ENCODE results near the gene CUL2.
"Not testable (repeated sequence)": the region's sequence is repeated elsewhere in the genome, so short reads cannot be mapped to it uniquely, and the experiment has no call there.

CUL2 gene

DNA sequence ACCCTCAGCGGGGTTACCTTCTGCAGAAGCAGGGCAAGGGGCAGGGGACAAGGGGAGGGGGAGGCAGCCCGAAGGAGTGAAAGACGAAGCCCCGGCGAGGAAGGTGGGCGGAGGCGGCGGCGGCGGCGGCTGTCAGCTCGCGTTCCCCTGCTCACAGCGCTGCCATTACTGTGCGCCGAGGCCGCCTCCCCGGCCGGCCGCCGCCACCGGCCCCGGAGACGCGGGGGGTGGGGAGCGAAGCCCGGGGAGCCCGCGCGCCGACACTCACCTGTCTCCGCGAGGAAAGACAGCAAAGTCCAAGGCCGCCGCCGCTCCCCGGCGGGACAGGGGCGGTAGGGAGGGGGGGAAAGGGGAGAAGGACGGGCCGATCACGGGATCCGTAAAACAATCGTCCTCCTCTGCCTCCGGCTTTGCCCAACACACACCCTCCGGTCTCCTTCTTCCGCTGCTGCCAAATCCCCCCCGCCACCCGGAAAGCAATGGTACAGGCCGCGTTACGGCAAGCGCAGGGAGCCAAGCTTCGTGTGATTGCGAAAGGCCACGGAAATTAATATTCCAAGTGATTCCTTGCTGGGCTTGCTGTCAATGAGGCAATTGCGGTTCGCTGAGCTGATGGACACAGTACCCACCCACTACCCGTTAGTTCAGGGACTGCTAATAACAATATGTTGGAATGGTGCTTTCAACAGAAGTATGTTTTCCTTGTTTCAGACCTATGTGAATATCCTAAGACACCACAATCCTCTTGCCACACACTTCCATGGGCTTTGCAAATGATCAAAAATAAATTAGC lies at the start of gene CUL2:
CUL2 (minus strand) TSS at position 180 of the 793 bp plus-strand sequence. CDS start 19,024 bp downstream, outside the sequence.
- DNase-seq (ENCODE audit: low read depth, low spot score): peak; percentile 98

GRCh38 chr10:35136263-35136815 lies 46.2 kb upstream of the CUL2 start:
- no peak for DNase-seq (ENCODE audit: low read depth, low spot score)

DNA sequence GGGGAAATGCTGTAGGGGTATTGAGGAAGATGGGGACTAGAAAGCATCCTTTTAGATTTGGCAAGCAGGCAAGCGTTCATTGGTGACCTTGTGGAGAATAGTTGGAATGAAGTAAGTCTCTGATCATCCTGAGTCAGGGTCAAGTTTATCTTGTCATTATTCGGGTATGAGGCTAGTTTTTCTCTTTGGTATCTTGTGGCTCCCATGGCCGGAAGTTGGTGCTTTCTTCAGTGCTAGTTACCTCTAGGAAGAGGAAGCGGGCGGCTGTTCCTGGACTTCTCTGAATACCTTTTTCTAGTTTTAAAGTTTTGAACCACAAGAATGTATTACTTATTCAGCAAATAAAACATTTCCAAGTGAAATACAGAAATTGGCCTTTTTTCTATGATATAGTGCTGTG lies 45.7 kb upstream of the CUL2 start:
- no peak for DNase-seq (ENCODE audit: low read depth, low spot score)

- DNase-seq (ENCODE audit: low read depth, low spot score): no peak
Measured at GRCh38 chr10:35133586-35133985, 43.4 kb upstream of the CUL2 start.

- no peak for DNase-seq (ENCODE audit: low read depth, low spot score)
Measured at GRCh38 chr10:35132727-35133126, 42.6 kb upstream of the CUL2 start.

DNA sequence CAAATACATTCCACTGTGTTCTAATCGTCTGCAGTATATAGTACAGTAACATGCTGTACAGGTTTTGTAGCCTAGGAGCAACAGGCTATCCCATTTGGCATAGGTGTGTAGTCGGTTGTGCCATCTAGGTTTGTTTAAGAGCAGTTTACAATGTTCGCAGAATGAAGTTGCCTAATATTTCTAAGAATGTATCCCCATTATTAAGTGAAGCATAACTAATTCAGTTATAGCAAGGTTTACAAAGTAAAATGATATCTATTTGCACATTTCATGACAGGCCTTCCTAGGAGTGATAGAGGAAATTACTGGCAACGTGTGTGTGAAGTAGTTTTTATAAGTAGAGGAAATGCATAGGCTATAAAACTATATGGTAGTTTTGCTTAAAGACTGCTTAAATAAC lies 40.5 kb upstream of the CUL2 start:
- no peak for DNase-seq (ENCODE audit: low read depth, low spot score)

DNA sequence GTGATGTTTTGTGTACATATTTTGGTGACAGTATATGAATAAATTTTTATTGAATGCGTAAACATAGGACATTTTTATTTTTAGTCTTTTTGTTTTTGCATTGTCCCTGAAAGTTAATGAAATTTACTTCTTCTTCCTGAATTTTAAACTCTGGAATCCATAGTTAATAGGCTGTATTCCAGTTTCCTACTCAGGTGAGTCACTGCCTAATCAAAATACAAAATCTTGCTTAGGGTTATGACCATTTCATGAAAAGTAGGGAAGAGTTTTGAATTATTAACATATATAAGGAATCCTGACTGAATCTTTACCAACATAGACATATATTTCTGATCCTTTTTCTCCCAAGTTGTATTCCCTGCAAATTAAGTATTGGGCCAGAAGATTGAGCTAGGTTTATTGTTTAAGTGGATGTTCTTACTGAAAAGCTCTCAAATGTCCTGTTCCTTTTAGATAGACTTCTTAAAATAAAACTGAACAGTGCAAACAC lies 39.1 kb upstream of the CUL2 start:
- DNase-seq (ENCODE audit: low read depth, low spot score): no peak

DNA sequence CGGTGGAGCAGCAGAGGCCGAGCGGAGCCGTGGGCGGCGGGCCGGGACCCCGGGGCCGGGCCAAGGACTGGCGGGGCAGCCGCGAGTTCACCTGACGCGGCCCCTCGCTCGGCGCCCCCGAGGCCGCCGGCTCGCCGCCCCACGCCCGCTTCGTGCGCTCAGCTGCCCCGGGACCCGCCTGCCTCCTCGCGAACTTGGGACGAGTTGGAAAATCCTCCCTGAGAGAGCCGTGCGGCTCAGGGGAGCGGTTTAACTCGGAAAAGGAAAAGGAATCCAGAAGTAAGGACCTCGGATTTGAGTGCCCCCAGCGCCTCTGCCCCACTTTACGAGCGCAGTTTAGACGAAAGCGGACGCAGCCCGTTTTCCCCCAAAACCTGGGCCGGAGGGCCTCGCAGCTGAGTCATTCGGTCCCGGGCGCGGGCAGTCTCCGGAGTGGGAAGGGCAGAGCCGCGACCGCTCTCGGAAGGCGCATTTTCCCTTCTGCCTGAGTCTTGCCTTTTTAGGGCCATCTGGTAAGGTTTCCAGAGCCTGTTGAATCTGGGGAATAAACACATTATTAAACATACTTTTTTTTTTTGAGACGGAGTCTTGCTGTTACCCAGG lies 37.2 kb upstream of the CUL2 start:
- peak; percentile 82 for DNase-seq (ENCODE audit: low read depth, low spot score)

DNA sequence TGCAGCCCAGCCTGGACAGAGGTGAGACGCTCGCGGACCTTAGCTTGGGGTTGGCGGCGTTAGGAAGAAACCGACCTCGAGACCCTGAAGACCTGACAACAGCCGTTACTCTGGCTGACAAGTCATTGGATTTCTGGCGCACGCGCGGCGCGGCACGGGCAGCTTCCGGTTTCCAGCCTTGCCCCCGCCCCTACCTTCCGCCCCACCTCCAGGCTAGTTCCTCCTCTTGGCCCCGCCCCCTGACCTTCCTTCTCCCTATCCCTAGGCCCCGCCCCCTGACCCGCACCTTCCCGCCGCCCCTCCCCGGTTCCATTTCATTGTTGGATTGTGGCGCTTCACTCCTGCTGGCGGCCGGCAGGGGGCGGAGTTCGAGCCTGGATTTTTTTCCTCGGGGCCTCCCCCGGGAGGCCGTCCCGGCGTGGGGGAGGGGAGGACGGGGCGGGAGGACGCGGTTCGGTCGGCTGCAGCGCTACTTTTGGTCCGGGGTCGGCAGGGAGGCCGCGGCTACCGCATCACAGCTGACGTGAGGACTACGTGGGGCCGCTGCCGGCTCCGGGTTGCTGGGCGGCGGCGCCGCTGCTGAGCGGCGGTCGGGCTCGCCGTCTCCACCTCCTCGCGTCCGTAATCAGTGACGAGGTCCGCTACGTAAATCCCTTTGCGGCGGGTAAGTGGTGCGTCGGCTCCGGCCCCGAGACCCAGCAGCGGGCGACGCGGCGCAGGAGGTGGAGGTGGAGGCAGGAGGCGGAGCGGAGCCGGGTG lies 36.6 kb upstream of the CUL2 start, which contains the start of gene CREM:
CREM (plus strand) TSS at position 317 of the 759 bp plus-strand sequence. CDS start 10,990 bp downstream, outside the sequence.
- peak; percentile 97 for DNase-seq (ENCODE audit: low read depth, low spot score)

DNA sequence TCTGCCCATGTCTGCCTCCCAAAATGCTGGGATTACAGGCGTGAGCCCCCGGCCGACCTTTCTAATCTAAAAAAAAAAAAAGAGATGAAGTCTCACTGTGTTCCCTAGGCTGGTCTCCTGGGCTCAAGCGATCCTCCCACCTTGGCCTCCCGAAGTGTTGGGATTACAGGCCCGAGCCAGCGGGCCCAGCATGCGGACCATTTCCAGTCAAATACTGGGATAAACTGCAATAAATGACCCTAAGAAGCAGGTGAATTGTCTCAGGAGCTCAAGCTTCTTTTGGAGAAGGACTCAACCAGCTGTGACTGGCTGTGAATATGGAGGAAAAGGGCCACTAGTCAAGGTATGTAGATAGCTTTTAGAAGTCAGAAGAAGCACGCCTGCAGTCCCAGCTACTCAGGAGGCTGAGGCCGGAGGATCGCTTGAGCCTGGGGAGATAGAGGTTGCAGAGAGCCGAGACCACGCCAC lies 36.0 kb upstream of the CUL2 start:
- no peak for DNase-seq (ENCODE audit: low read depth, low spot score)

- DNase-seq (ENCODE audit: low read depth, low spot score): no peak
Measured at GRCh38 chr10:35124540-35124939, 34.4 kb upstream of the CUL2 start.

- DNase-seq (ENCODE audit: low read depth, low spot score): no peak
Measured at GRCh38 chr10:35119378-35119777, 29.2 kb upstream of the CUL2 start.

- no peak for DNase-seq (ENCODE audit: low read depth, low spot score)
Measured at GRCh38 chr10:35112571-35112970, 22.4 kb upstream of the CUL2 start.

- no peak for DNase-seq (ENCODE audit: low read depth, low spot score)
Measured at GRCh38 chr10:35103882-35104281, 13.7 kb upstream of the CUL2 start.

- DNase-seq (ENCODE audit: low read depth, low spot score): no peak
Measured at GRCh38 chr10:35097510-35097909, 7.4 kb upstream of the CUL2 start.

GRCh38 chr10:35096312-35096711 lies 6.2 kb upstream of the CUL2 start:
- no peak for DNase-seq (ENCODE audit: low read depth, low spot score)

GRCh38 chr10:35092851-35093250 lies 2.7 kb upstream of the CUL2 start:
- DNase-seq (ENCODE audit: low read depth, low spot score): no peak

DNA sequence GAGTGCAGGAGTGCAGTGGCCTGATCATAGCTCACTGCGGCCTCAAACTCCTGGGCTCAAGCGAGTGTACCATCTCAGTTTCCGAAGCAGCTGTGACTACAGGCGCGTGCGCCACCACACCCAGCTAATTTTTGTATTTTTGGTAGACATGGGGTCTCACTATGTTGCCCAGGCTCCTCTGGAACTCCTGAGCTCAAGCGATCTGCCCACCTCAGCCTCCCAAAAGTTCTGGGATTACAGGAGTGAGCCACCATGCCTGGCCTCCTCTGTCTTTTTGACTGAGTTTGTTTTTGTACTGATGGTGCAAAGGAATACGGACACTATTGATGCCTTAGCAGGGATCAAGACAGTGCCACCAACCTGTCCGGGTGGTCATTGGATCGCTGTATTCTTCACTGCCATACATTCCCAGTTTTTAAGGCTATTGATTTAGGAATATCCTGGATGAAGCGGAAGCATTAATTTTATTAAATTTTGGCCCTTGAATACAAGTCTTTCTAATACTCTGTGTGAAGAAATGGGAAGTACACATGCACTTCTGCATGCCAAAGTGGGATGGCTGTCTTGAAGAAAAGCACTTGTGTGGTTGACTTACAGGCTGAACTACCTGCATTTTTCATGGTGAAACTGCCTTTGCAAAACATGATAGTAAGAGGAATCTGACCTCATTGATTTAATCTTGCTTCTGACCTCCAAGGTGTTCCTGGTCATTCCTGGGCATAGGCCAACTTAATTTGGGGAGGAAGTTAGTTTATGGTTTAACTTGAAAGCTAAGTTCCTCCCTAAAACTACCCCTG lies 2.1 kb upstream of the CUL2 start:
- DNase-seq (ENCODE audit: low read depth, low spot score): no peak

- peak; percentile 21 for DNase-seq (ENCODE audit: low read depth, low spot score)
Measured at GRCh38 chr10:35089611-35090161, 455 bp downstream of the CUL2 start.

- DNase-seq (ENCODE audit: low read depth, low spot score): no peak
Measured at GRCh38 chr10:35083242-35083641, 6.9 kb downstream of the CUL2 start.

DNA sequence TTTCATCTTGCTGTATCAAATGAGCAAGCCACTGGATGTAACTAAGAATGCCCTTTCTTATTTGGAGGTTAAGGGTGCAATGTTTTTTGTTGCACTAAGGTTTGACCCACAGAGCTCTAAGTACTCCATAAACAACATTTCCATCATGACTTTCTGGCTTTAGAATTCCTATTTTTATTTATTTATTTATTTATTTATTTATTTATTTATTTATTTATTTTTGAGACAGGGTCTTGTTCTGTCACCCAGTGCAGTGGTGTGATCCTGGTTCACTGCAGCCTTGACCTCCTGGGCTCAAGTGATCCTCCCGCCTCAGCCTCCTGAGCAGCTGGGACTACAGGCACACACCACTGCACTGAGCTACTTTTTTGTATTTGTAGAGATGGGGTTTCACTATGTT lies 9.9 kb downstream of the CUL2 start:
- not testable (repeated sequence) for DNase-seq (ENCODE audit: low read depth, low spot score)
